AG04450 (cell line): ENCODE measurements around the gene SNAPC4. TPM values are rescaled to one million over a fixed set of nuclear protein-coding genes. Genes with fewer than 3 reads are reported as not detected.

ENCODE experiments used
- CTCF ChIA-PET: fragments of 300-600, 350-600 bp; formaldehyde crosslinking; extraction: SDS; loops from one replicate; lab custom pipeline; 2022; ENCODE audit warnings: antibody characterized with exemption, inconsistent platforms; lab: Charles Lee
- POLR2A ChIA-PET: fragments of 350-600 bp; formaldehyde crosslinking; extraction: SDS; loops from one replicate; lab custom pipeline; 2021; ENCODE audit warnings: antibody characterized with exemption, inconsistent platforms; lab: Yijun Ruan, JAX
- DNase-seq: peaks from one replicate; pipeline ENCODE4 v3.0.0-alpha.2; 2011; ENCODE audit warnings: low read depth, low spot score
- H3K27ac ChIP-seq: one replicate; pipeline ENCODE4 v1.5.1; 2012; ENCODE audit warnings: low read depth, low read length, control low read depth
- H3K27me3 ChIP-seq: one replicate; pipeline ENCODE4 v1.6.0; 2012; ENCODE audit warnings: low read length; ENCODE audit not compliant: control insufficient read depth, insufficient read depth
- H3K4me3 ChIP-seq: 2 replicates; pipeline ENCODE4 v1.5.1; 2011; ENCODE audit warnings: mild to moderate bottlenecking, low read depth, low read length, control low read depth
- H3K9me3 ChIP-seq: 2 replicates; pipeline ENCODE4 v1.5.1; 2012; ENCODE audit warnings: low read length; ENCODE audit not compliant: control insufficient read depth, insufficient read depth
- polyA plus RNA-seq: library from polyadenylated mRNA; depleted of rRNA; stranded (reverse); fragments of >200 nt; gene quantifications from 2 replicates; pipeline ENCODE4 v1.2.3, GENCODE V29; 2011
- TF ChIP-seq, protein P1 (sequence below): IDR thresholded peaks from 2 replicates; pipeline ENCODE4 v1.5.1; 2011; ENCODE audit warnings: low read depth, low read length, control low read depth, inconsistent platforms

Gene SNAPC4
- polyA plus RNA-seq, 1 experiment: 2.2 TPM

DNA sequence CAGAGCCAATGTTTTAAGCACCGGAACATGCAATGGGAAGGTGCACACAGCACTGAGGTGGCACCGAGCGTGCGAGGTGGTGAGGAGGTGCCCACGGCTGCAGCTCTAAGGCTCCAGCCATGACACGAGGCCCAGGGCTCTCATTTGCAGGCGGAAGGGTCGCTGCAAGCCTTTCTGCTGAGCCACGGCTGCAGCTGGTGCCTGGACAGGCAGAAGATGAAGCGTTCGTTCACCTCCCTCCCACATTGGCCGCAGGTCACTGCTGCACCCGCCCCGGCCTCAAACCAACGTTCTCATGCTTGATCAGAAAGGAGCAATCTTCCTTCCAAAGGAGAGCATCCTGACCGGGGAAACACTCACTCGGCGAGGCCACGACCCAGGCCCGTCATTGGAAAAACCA is 44.1 kb upstream of the SNAPC4 start:
- no peaks in the 10 kb centered on the region; the same call in 1 of the 2 replicates for H3K9me3 ChIP-seq
- H3K27ac ChIP-seq: no peak overlapping the region
- no peak for DNase-seq
- TF ChIP-seq, protein P1, sequence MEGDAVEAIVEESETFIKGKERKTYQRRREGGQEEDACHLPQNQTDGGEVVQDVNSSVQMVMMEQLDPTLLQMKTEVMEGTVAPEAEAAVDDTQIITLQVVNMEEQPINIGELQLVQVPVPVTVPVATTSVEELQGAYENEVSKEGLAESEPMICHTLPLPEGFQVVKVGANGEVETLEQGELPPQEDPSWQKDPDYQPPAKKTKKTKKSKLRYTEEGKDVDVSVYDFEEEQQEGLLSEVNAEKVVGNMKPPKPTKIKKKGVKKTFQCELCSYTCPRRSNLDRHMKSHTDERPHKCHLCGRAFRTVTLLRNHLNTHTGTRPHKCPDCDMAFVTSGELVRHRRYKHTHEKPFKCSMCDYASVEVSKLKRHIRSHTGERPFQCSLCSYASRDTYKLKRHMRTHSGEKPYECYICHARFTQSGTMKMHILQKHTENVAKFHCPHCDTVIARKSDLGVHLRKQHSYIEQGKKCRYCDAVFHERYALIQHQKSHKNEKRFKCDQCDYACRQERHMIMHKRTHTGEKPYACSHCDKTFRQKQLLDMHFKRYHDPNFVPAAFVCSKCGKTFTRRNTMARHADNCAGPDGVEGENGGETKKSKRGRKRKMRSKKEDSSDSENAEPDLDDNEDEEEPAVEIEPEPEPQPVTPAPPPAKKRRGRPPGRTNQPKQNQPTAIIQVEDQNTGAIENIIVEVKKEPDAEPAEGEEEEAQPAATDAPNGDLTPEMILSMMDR: no peak
- CTCF ChIA-PET: no interaction called here
- no peak overlapping the region for H3K4me3 ChIP-seq
- POLR2A ChIA-PET: no interaction called here
- H3K27me3 ChIP-seq: no peaks in the 10 kb centered on the region

DNA sequence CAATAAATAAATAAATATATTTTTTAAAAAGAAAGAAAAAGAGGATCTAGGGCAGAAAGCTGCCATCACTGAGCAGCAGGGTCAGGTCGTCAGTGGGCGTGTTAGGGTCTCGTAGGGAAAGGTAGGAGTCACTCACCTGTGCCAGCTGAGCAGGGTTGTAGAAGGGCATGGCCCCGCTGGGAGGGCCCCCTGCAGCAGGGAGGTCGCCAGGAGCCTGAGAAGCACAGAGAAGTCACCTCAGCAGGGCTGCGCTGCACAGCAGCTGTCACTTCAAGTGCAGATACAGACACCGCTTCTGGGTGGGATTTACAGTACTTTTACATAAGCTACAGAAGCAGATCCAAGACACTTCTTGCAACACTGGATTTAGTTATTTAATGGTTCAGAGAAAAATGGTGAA is 43.7 kb upstream of the SNAPC4 start:
- Histone ChIP-seq H3K9me3 (no peaks in the 10 kb centered on the region; the same call in 1 of the 2 replicates), H3K27ac (no peak overlapping the region), H3K4me3 (no peak overlapping the region), H3K27me3 (no peaks in the 10 kb centered on the region)
- CTCF ChIA-PET: no interaction called here
- DNase-seq: no peak
- TF ChIP-seq, protein P1: no peak
- POLR2A ChIA-PET: no interaction called here

GRCh38 chr9:136443087-136443486 is 43.1 kb upstream of the SNAPC4 start:
- no peaks in the 10 kb centered on the region for H3K27me3 ChIP-seq
- POLR2A ChIA-PET: no interaction called here
- H3K9me3 ChIP-seq: no peaks in the 10 kb centered on the region; the same call in 1 of the 2 replicates
- no peak overlapping the region for H3K27ac ChIP-seq
- no peak for DNase-seq
- TF ChIP-seq, protein P1: no peak
- no peak overlapping the region for H3K4me3 ChIP-seq
- CTCF ChIA-PET: interaction anchor here (0.6 kb wide), 1 partner anchor 192 kb away, joined by 4 read pairs; no protein-coding TSS in a partner anchor

- ChIA-PET CTCF (no interaction called here), POLR2A (no interaction called here)
- Histone ChIP-seq H3K4me3 (no peak overlapping the region), H3K27me3 (no peaks in the 10 kb centered on the region), H3K9me3 (no peaks in the 10 kb centered on the region; the same call in 1 of the 2 replicates), H3K27ac (no peak overlapping the region)
- DNase-seq: no peak
- TF ChIP-seq, protein P1: no peak
These were observed 42.3 kb upstream of the SNAPC4 start for GRCh38 chr9:136442265-136442664.

GRCh38 chr9:136441681-136442245 is 41.8 kb upstream of the SNAPC4 start:
- Histone ChIP-seq H3K4me3 (no peak overlapping the region), H3K27me3 (no peaks in the 10 kb centered on the region), H3K27ac (no peak overlapping the region), H3K9me3 (no peaks in the 10 kb centered on the region; the same call in 1 of the 2 replicates)
- TF ChIP-seq, protein P1: no peak
- POLR2A ChIA-PET: no interaction called here
- CTCF ChIA-PET: no interaction called here
- no peak for DNase-seq
